Epithelial cell of proximal tubule (primary cell): ENCODE data around the gene NMRK2. TPM values are rescaled to one million over a fixed set of nuclear protein-coding genes. Genes with fewer than 3 reads are reported as not detected.

ENCODE experiments used
- DNase-seq: peaks from one replicate; pipeline ENCODE4 v3.0.0-alpha.2; 2011; ENCODE audit warnings: low read depth
- H3K4me3 ChIP-seq: 2 replicates; pipeline ENCODE4 v1.5.1; 2011; ENCODE audit warnings: low read depth, mild to moderate bottlenecking, low read length
- total RNA-seq: library from RNA; depleted of rRNA; stranded (reverse); fragments of >200 nt; gene quantifications from 2 replicates; pipeline ENCODE4 v1.2.3, GENCODE V29; 2015
- TF ChIP-seq, protein P1 (sequence below): conservative IDR thresholded peaks from 2 replicates; pipeline ENCODE4 v1.5.1; 2012; ENCODE audit warnings: low read depth, mild to moderate bottlenecking, low read length

NMRK2 gene
- total RNA-seq, 1 donor from 2014 or later = not detected

DNA sequence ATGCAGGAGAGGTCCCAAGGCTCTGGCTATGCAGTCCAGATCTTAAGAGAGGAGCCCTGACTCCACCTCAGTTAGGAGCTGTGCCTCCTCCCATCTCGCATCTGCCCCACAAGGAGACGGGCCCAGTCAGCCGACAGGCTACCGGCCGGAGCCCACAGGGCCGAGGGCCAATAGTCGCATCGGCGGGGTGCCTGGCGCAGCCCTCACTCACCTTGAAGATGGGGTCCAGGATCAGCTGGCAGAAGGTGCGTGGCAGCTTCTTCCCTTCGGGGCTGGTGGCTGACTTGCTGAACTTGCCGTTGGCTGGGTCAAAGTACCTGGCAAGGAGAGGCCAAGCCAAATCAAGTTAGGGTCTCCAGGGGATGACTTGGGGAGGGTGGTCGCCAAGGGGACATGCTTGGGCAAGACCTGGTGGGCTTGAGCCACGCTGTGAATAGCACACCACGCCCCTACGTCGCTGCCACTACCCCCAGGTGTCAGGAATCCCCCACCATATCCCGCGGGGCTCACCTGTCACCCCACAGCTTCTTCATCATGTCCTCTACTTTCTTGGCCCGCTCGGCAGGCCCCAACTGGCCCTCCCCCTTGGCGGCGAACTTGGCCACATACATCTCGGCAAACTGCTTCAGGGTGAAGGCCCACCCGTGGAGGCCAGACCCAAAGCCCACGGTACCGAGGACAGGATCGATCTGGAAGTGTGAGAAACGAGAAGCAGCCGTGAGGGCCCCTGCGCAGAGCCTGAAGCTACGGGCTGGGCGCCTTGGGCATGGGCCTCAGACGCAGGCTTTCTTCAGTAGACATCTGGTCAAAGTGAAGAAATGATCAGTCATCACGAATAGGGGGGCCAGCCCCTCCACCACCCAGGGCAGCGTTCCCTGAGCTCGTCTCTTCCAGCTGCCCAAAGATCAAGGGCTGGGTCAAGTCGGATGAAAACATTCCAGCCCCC lies 49.1 kb downstream of the NMRK2 start:
- no peak for DNase-seq
- no peak overlapping the region for H3K4me3 ChIP-seq
- TF ChIP-seq, protein P1, sequence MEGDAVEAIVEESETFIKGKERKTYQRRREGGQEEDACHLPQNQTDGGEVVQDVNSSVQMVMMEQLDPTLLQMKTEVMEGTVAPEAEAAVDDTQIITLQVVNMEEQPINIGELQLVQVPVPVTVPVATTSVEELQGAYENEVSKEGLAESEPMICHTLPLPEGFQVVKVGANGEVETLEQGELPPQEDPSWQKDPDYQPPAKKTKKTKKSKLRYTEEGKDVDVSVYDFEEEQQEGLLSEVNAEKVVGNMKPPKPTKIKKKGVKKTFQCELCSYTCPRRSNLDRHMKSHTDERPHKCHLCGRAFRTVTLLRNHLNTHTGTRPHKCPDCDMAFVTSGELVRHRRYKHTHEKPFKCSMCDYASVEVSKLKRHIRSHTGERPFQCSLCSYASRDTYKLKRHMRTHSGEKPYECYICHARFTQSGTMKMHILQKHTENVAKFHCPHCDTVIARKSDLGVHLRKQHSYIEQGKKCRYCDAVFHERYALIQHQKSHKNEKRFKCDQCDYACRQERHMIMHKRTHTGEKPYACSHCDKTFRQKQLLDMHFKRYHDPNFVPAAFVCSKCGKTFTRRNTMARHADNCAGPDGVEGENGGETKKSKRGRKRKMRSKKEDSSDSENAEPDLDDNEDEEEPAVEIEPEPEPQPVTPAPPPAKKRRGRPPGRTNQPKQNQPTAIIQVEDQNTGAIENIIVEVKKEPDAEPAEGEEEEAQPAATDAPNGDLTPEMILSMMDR = no peak

DNA sequence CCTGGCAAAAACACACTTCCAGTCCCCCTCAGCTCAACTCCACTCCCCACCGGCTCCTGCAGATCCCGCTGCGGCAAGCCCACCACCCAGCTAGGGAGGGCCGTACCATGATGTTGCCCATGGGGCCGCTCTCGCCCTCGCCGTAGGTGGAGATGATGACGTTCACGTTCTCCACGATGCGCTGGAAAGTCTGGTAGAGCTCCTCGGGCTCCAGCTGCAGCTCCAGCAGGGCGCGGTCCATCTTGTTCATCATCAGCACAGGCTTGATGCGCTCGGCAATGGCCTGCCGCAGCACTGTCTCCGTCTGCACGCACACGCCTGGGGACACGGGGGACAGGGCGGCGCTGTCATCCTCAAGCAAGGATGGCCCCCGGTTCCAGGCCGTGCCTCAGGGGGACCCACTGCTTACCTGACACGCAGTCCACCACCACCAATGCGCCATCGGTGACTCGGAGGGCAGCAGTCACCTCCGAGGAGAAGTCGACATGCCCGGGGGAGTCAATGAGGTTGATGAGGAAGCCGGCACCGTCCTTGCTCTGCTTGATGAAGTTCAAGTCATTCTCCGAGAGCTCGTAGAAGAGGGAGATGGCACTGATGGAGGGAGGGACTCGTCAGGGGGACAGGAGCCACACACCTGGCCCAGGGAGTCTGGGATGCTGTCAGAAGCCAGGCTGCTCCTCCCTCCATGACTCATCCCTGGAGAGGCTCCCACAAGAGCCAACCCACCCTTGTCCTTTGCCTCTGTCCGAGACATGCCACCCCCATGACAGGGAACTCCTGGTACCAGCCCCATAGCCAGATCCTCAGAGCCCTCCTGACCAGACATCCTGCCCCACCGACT lies 50.1 kb downstream of the NMRK2 start:
- H3K4me3 ChIP-seq = peak overlapping the region; percentile 96
- TF ChIP-seq, protein P1 = no peak
- DNase-seq = no peak

DNA sequence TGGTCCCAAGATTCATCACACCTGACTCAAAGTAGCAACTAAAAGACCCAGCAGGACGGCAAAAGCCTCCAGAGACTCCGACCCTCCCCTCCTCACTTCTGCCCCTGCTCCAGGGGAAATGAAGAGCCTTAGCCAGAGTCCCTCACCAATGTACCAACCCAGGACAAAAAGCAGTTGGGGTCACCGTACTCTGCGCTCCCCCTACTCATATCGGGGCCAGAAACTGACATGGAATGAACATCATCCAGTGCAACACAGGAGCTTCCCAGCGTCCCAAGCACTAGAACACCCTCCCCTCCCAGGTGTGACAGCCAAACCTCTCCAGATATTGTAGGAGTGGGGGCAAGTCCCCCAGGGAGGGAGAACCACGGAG lies 50.7 kb downstream of the NMRK2 start:
- no peak for DNase-seq
- H3K4me3 ChIP-seq = peak overlapping the region; percentile 96
- TF ChIP-seq, protein P1 = no peak

DNA sequence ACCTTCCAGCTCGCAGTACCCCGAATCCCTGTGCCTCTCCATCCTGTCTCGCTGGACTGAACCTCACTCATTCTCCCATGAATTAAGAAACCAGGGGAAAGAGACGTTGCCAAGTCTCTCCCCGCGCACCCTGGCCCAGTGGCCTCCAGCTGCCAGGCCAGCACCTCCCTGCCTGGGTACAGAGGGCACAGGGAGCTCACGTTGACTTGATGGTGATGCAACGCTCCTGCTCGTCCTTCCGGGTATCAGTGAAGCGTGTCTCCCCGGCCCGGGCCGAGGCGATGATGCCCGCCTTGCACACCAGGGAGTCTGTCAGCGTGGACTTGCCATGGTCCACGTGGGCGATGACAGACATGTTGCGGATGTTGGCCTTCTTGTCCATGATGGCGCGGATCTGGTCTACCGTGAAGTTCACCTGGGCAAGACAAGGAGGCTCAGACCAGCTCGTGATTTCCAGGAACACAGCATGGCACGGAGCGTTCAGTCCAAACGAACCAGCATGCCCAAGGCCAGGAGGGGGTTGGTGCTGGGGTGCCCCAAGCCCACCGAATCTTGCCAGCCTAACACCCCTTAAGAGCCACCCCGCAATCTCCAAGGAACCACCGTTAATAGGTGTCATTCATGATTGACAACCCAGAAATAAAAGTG lies 51.2 kb downstream of the NMRK2 start:
- peak overlapping the region; percentile 96 for H3K4me3 ChIP-seq
- DNase-seq = no peak
- TF ChIP-seq, protein P1 = no peak

DNA sequence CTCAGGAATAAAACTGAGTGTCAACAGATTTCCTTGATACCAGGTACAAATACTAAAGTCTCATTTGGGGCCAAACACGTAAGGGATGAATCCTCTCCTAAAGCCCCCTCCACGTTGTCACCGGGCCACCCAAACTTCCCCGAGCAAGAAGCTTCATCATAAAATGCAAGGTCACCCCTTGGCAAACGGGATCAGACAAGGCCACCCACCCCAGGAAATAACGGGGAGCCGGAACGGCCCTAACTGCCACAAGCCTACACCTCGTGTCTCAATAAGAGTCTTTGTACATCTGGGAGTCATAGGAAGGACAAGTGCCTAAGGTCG lies 51.7 kb downstream of the NMRK2 start:
- TF ChIP-seq, protein P1 = no peak
- DNase-seq = no peak
- peak overlapping the region; percentile 96 for H3K4me3 ChIP-seq

DNA sequence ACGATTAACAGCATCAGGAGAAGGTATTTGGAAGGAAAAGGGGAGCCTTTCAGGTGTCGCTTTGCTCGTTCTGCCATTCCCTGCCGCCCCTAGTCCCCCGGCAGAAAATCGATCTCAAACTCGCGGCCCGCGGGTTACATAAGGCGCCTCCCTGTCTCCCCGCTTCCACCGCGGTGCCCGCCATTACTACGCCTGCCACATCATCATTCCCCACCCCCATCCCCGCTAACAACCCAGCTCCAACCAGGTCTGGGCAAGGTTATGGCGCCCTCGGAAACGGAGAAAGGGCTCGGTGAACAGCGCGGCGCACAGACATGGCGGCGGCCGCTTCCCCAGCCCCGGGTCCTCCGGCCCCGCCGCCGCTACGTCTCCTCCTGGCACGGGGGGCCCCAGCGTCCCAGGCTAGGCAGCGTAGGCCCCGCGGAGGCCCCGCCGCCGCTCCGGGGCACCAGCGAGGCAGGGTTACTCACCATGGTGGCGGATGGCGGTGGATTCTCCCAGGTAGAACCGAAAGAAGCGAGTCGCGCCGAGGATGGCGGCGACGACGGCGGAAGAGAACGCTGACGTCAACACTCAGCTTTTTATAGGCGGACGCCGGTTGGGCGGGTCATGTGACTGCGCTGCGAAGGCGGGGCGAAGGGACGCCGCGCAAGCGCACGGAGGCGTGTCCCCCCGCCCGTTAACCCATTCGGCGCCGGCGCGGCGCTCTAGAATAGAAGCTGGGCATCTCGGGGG lies 52.2 kb downstream of the NMRK2 start, which contains the start of gene EEF2:
Gene EEF2, minus strand, starts transcription at position 556 of the 735 bp plus-strand sequence. Its CDS starts 83 bp downstream, at position 473.
- no peak for DNase-seq
- TF ChIP-seq, protein P1 = no peak
- peak within 1 kb of the TSS; percentile 96 for H3K4me3 ChIP-seq
